HG03565 (cell line): ENCODE results near the gene ERC2.

Experiments used
- ATAC-seq: cut with Tn5 transposase; IDR thresholded peaks from one replicate; pipeline ENCODE4 v1.9.1; 2021; ENCODE audit warnings: mild to moderate bottlenecking, moderate library complexity; ENCODE audit not compliant: unreplicated experiment

The ERC2 gene

GRCh38 chr3:55807210-55807609 is 661.1 kb downstream of the ERC2 start:
- no peak for ATAC-seq

- ATAC-seq: no peak
Observed at GRCh38 chr3:55805169-55805568, 663.1 kb downstream of the ERC2 start.

- ATAC-seq: no peak
Observed at GRCh38 chr3:55804170-55805095, 663.8 kb downstream of the ERC2 start.

GRCh38 chr3:55802816-55803215 is 665.5 kb downstream of the ERC2 start:
- no peak for ATAC-seq

- no peak for ATAC-seq
Observed at GRCh38 chr3:55801676-55802075, 666.6 kb downstream of the ERC2 start.

- no peak for ATAC-seq
Observed at GRCh38 chr3:55801068-55801467, 667.2 kb downstream of the ERC2 start.

GRCh38 chr3:55797775-55798174 is 670.5 kb downstream of the ERC2 start:
- ATAC-seq: no peak

GRCh38 chr3:55797084-55797483 is 671.2 kb downstream of the ERC2 start:
- ATAC-seq: no peak

GRCh38 chr3:55796533-55796932 is 671.7 kb downstream of the ERC2 start:
- no peak for ATAC-seq

- no peak for ATAC-seq
Observed at GRCh38 chr3:55795746-55796145, 672.5 kb downstream of the ERC2 start.

GRCh38 chr3:55795296-55795695 is 673.0 kb downstream of the ERC2 start:
- no peak for ATAC-seq

GRCh38 chr3:55792742-55793141 is 675.5 kb downstream of the ERC2 start:
- no peak for ATAC-seq

- no peak for ATAC-seq
Observed at GRCh38 chr3:55792009-55792408, 676.3 kb downstream of the ERC2 start.

GRCh38 chr3:55790596-55791350 is 677.5 kb downstream of the ERC2 start:
- no peak for ATAC-seq

GRCh38 chr3:55789516-55789915 is 678.8 kb downstream of the ERC2 start:
- no peak for ATAC-seq

GRCh38 chr3:55782807-55783206 is 685.5 kb downstream of the ERC2 start:
- no peak for ATAC-seq

GRCh38 chr3:55782351-55782750 is 685.9 kb downstream of the ERC2 start:
- no peak for ATAC-seq

GRCh38 chr3:55780913-55781312 is 687.4 kb downstream of the ERC2 start:
- no peak for ATAC-seq

GRCh38 chr3:55779543-55779942 is 688.7 kb downstream of the ERC2 start:
- ATAC-seq: no peak

GRCh38 chr3:55775366-55776154 is 692.7 kb downstream of the ERC2 start:
- no peak for ATAC-seq

- no peak for ATAC-seq
Observed at GRCh38 chr3:55774856-55775255, 693.4 kb downstream of the ERC2 start.
